ENCODE data around the gene LY6G6C.
"Not testable (repeated sequence)": the region's sequence is repeated elsewhere in the genome, so short reads cannot be mapped to it uniquely, and the experiment has no call there.

The LY6G6C gene

DNA sequence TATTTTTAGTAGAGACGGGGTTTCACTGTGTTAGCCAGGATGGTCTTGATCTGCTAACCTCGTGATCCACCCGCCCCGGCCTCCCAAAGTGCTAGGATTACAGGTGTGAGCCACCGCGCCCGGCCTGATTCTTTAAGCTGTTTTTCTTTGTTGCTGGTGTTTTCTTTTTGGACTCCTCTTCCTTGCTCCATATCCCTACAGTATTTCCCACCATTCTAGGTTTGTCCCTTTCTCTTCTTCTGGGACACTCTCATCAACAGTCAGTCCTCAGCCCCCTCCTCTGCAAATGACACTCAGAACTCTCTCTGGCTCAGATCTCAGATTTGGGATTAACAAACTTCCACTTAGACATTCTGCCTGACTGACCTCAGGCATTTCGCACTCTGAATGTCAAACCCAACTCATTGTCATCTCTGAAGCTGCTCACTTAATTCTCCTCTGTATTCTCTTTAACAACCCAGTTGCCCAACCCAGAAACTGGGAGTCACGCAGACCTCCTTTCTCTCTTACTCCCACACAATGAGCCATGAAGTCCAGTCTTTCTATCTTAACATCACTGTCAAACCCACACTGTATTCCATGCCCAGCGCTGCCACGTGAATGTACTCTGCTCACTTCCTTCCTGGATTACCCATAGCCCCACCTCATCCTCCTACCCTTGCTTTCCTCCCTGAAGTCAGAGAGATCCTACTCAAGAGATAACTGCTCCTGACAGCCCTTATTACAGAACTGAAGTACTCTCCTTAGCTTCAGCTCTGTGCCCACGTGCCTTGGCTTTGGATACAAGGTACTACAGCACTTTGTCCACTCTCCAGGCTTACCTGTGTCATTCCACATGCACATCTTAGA is 4.2 kb upstream of the LY6G6C start:
- DNase-seq, result no peak

GRCh38 chr6:31723980-31724691 is 2.6 kb upstream of the LY6G6C start:
- DNase-seq, result no peak

- DNase-seq, result no peak
Observed at GRCh38 chr6:31723245-31723979, 1.9 kb upstream of the LY6G6C start, which contains the start of gene MPIG6B. Gene MPIG6B, plus strand, starts transcription at chr6:31723373. Its CDS starts 11 bp downstream, at chr6:31723384.

DNA sequence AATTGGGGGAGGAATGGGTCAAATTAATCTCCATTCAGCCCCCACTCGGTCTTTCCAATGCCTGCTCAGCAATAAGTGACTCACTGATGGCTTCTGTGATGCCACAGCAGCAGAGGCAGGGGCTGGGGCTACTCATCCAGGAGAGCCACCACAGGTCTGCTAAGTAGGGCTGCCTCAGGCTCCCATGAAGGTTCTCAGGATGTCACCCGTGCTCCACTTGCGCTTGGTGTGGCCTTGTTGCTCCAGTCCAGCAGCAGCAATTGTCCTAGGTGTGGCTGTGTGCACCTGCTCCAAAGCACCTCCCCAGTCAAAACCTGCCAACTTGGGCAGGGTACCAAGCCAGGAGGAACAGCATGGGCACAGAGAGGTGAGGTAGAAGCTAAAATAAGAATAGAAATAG is 627 bp upstream of the LY6G6C start:
- DNase-seq, result no peak

DNA sequence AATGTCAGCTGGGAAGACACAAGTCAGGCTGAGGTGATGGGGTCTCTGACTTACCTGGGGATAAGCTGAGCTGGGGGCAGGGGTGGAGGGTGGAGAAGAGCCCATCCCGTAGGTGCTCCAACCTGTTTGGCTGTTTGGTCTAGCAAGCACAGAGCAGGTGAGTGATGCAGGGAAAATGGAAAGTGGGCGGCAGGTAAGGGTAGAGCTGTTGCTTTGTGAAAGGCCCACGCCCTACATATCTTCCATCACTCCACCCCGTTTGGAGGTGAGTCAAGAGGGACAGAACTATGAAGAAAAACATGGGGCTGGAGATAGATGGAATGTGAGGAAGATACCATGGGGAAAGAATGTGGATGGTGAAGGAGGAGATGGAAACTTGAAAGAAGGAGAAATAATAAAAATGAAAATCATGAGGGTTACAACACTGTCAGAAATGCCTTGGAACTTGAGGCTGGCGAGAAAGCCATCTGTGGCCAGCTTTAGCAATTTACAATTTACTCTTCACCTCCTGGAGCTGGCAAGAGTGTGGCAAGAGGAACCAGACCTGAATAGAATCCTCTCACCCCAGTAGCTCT is 1.3 kb downstream of the LY6G6C start:
- DNase-seq, result no peak

- no peak for DNase-seq
Observed at GRCh38 chr6:31719001-31719400, 2.5 kb downstream of the LY6G6C start.

- no peak for DNase-seq
Observed at GRCh38 chr6:31718265-31718664, 3.3 kb downstream of the LY6G6C start.

- DNase-seq, result no peak
Observed at GRCh38 chr6:31717499-31718222, 3.9 kb downstream of the LY6G6C start.

DNA sequence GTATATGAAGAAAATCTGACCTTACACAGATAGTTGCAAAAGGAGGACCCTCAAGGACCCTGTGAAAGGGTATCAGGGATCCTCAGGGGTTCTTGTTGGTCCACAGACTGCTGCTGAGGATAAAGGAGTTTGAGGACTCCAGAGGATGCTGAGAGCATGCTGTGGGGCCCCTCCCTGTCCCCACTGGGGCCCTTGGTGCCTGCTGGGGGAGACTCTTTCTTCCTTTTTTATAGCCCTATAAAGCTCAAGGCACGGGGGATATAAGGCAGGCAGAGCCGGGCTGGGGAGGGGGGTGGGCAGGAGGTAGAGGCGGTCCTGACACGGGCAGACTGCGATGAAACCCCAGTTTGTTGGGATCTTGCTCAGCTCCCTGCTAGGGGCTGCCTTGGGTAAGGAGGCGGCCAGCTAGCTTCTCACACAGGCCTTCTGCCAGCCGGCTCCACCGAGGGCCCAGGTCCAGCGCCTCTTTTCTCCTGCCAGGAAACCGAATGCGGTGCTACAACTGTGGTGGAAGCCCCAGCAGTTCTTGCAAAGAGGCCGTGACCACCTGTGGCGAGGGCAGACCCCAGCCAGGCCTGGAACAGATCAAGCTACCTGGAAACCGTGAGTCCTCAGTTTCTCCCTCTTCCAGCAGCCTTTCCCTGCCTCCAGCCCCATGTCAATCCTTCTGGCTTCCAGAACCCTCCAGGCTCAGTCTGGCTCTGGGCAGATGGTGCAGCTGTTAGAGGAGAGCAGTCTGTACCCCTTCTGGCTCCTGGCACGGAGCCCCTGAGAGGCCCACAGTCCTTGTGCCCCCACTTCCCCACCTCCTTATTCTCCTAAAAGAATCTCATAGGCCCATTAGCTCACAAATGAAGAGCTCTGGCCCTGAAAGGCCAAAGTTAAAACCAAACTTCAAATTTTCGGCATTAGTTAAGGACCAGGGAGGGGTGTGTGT is 6.3 kb downstream of the LY6G6C start, which contains the start of gene LY6G6D:
TSS of gene LY6G6D (plus strand) at position 327 of the 937 bp plus-strand sequence. CDS start at position 335, 8 bp downstream.
- DNase-seq, result no peak

DNA sequence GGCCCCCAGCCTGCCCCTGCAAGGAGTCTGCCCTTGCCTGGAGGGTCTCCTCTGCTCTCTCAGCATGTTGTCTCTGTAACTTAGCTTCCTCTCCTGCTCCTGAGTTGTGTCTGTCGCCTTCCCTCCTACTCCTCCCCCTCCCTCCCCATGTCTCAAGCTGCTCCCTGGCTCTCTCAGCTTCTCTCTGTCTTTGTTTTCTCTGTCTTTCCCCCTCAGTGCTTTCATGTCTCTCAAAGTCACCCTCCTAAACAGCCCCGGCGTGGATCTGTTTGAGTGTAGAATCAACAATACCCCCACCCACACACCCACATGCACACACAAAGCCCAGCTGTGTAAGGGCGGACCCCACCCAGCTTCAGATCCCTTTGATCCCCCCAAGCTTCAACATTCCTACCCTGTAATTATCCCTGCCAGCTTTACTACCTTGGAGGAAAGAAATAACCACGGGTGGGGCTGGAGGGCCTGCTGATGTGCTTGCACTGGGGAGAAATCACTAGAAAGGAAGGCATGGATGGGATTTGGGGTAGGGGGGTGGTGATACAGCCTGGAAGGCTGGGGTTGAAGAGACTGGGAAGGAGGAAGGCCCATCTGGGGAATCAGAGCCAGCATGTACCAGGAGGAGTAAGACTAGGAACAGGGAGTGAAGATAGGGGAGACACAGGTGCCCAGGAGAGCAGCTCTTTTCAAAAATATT is 7.4 kb downstream of the LY6G6C start:
- no peak for DNase-seq

DNA sequence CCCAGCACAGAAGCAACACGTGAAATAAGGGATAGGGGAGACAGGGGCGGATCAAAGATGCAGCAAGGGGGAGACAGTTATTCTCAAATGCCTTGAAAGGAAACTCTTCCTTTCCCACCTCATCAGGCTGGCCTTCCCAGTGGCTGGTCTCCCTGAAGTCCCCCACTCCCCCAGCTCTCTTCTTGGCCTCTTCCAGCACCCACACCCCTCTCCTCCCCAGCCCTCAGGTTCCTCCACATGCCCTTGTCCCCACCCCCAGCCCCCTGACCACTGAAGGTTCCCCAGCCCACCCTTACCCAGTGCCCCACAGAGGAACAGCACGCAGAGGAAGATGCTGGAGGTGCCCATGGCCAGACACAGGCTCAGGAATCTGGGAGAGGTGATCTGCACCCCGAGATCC is 8.1 kb downstream of the LY6G6C start:
- no peak for DNase-seq

GRCh38 chr6:31712296-31712695 is 9.2 kb downstream of the LY6G6C start:
- DNase-seq, result no peak

DNA sequence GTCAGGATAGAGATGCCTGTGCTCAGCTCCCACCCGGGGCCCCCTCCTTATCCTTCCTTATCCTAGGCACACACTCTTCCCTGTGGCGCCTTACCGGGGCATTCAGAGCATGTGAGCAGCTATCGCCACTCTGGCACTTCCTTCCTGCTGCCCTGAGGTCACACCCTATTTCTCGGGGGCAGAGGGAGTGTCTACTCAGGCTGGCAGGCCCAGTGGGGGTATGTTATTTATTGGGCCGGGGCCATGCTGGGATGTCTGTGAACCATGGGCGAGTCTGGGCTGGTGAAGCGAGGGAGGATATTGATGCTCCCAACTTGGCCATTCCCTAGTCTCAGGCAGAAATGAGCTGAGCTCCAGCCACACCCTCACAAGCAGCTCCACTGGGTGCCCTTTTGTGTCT is 10.3 kb downstream of the LY6G6C start:
- DNase-seq, result no peak

GRCh38 chr6:31710523-31711219 is 10.9 kb downstream of the LY6G6C start:
- no peak for DNase-seq

DNA sequence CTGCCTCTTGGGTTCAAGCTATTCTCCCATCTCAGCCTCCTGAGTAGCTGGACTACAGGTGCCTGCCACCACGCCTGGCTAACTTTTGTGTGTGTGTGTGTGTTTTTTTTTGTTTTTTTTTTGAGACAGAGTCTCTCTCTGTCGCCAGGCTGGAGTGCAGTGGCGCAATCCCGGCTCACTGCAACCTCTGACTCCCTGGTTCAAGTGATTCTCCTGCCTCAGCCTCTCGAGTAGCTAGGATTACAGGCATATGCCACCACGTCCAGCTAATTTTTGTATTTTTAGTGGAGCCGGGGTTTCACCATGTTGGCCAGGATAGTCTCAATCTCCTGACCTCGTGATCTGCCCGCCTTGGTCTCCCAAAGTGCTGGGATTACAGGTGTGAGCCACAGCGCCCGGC is 12.4 kb downstream of the LY6G6C start:
- not testable (repeated sequence) for DNase-seq

- no peak for DNase-seq
Observed at GRCh38 chr6:31708224-31708623, 13.3 kb downstream of the LY6G6C start.

DNA sequence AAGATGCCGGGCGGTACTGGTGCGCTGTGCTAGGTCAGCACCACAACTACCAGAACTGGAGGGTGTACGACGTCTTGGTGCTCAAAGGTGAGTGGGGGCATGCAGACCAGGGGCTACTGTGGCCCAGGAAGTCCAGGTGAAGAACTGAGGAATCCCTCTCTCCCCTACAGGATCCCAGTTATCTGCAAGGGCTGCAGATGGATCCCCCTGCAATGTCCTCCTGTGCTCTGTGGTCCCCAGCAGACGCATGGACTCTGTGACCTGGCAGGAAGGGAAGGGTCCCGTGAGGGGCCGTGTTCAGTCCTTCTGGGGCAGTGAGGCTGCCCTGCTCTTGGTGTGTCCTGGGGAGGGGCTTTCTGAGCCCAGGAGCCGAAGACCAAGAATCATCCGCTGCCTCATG is 13.8 kb downstream of the LY6G6C start:
- DNase-seq, result no peak

DNA sequence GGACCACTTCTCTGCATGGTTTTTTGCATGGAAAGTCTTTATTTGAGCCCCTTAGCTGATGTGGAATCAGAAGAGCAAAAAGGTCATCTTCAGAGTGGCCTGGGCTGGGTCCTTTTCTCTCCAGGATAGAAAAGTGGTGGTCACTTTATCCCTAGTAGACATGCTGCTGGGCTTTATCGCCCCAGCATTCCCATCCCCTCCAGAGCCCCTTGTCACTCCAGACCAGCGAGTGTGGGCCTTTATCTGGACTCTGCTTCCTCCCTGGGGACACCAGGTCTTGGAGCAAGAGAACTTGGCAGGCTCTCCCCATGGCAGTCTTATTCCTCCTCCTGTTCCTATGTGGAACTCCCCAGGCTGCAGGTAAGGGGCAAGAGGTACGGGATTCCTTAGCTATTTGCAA is 14.9 kb downstream of the LY6G6C start, which contains the start of gene LY6G6F:
TSS of gene LY6G6F (plus strand) at position 268 of the 400 bp plus-strand sequence. CDS start at position 309, 41 bp downstream.
- DNase-seq, result no peak

GRCh38 chr6:31705931-31706330 is 15.6 kb downstream of the LY6G6C start:
- DNase-seq, result no peak
